ENCODE results near the gene PHLDB2. TPM values are rescaled to one million over a fixed set of nuclear protein-coding genes. Genes with fewer than 3 reads are reported as not detected.

Gene PHLDB2
- total RNA-seq, 1 experiment from 2014 or later, result 13.2 TPM

GRCh38 chr3:111976254-111976653 lies 117.2 kb downstream of the PHLDB2 start:
- Histone ChIP-seq H3K23me2 (ENCODE audit: insufficient read length, low read depth, low read length, poor library complexity, severe bottlenecking) (peaks cover 3% of the 10 kb centered on the region), H3K56ac (ENCODE audit: insufficient read length, low read depth, low read length) (no peak overlapping the region), H3K27me3 (ENCODE audit: insufficient read depth, low read length) (no peaks in the 10 kb centered on the region), H4K91ac (ENCODE audit: insufficient read length, low read depth, low read length) (no peak overlapping the region), H3K23ac (ENCODE audit: insufficient read length, low read depth, low read length) (no peak overlapping the region), H4K20me1 (ENCODE audit: control insufficient read depth, insufficient read depth, insufficient read length) (no peaks in the 10 kb centered on the region), H4K5ac (ENCODE audit: insufficient read length, low read depth, low read length) (no peak overlapping the region), H3T11ph (ENCODE audit: low read length) (no peak overlapping the region), H2BK20ac (ENCODE audit: low read depth, low read length, poor library complexity, severe bottlenecking) (no peak overlapping the region), H3K9ac (ENCODE audit: extremely low read depth, insufficient read length, low read length) (no peak overlapping the region), H2BK120ac (ENCODE audit: low read depth, low read length, poor library complexity, severe bottlenecking) (no peak overlapping the region), H2BK15ac (ENCODE audit: low read depth, low read length) (no peak overlapping the region), H2AK5ac (ENCODE audit: insufficient read length, low read length) (no peak overlapping the region), H3K9me3 (ENCODE audit: control insufficient read depth, low read depth, low read length) (no peaks in the 10 kb centered on the region), H4K8ac (replicated peaks; ENCODE audit: insufficient read length, low read depth, low read length) (no peak overlapping the region), H3K4me2 (ENCODE audit: insufficient read depth, insufficient read length, low read length) (no peak overlapping the region), H3K4ac (ENCODE audit: low read depth, low read length) (no peak overlapping the region), H3K4me1 (ENCODE audit: insufficient read depth, low read length) (no peaks in the 10 kb centered on the region), H3K79me1 (ENCODE audit: insufficient read depth, low read depth, low read length, poor library complexity, severe bottlenecking) (no peaks in the 10 kb centered on the region), H3K79me2 (ENCODE audit: insufficient read depth, low read length) (no peaks in the 10 kb centered on the region), H2BK12ac (ENCODE audit: insufficient read length, low read depth, low read length) (no peak overlapping the region), H2BK5ac (ENCODE audit: insufficient read length, low read length) (no peak overlapping the region), H2AFZ (ENCODE audit: low read length) (no peak overlapping the region), H3K18ac (ENCODE audit: insufficient read length, low read depth, low read length) (no peak overlapping the region), H3K14ac (ENCODE audit: insufficient read depth, low read length) (no peak overlapping the region), H3K27ac (ENCODE audit: insufficient read length, low read depth, low read length) (no peak overlapping the region)
- no peak for DNase-seq
- H3K27ac Mint-ChIP-seq, result no peak overlapping the region
- H3K4me1 Mint-ChIP-seq, result peaks cover 7 to 12% of the 10 kb centered on the region in 2 experiments
- WGBS (ENCODE audit: extremely low coverage, insufficient read length, low lambda C conversion rate), result no CpG with 5 or more reads among the region's 2 CpGs
- TF ChIP-seq CTCF (conservative IDR thresholded peaks at IDR 0.05), result no peak
- H3K9me3 Mint-ChIP-seq, result no peaks in the 10 kb centered on the region
- H3K27me3 Mint-ChIP-seq (ENCODE audit: low read depth), result no peaks in the 10 kb centered on the region
- no peak overlapping the region for H3K4me3 Mint-ChIP-seq
- no peaks in the 10 kb centered on the region; a peak in 1 of 7 replicates for H3K36me3 Mint-ChIP-seq (ENCODE audit: insufficient read depth in 1 of 3, low read depth in 3 of 3)

All from H9 (cell line).